Fibroblast of lung (primary cell): Measurements from ENCODE around the gene PLD1. TPM values are rescaled to one million over a fixed set of nuclear protein-coding genes. Genes with fewer than 3 reads are reported as not detected.

Source experiments
- DNase-seq, 2 donors: peaks; one replicate each; pipeline versions ENCODE4 v3.0.0 to v3.0.0-alpha.2; 2010; ENCODE audit warnings: low read depth in 2 of 2
- H2AFZ ChIP-seq: 2 replicates; pipeline ENCODE4 v1.5.1; 2012; ENCODE audit warnings: low read length, control low read depth, inconsistent platforms
- H3K27ac ChIP-seq: 2 replicates; pipeline ENCODE4 v1.5.1; 2011; ENCODE audit warnings: low read length, control low read depth; ENCODE audit not compliant: insufficient read depth
- H3K27me3 ChIP-seq: 2 replicates; pipeline ENCODE4 v1.5.1; 2011; ENCODE audit warnings: mild to moderate bottlenecking, low read length; ENCODE audit not compliant: control insufficient read depth, insufficient read depth
- H3K36me3 ChIP-seq: 2 replicates; pipeline ENCODE4 v1.5.1; 2011; ENCODE audit warnings: low read length; ENCODE audit not compliant: control insufficient read depth, insufficient read depth
- H3K4me1 ChIP-seq: 2 replicates; pipeline ENCODE4 v1.5.1; 2011; ENCODE audit warnings: low read length; ENCODE audit not compliant: control insufficient read depth, insufficient read depth; ENCODE audit errors: extremely low read depth
- H3K4me2 ChIP-seq: 2 replicates; pipeline ENCODE4 v1.5.1; 2011; ENCODE audit warnings: low read length, control low read depth; ENCODE audit not compliant: insufficient read depth; ENCODE audit errors: extremely low read depth
- H3K4me3 ChIP-seq, 4 experiments: fragments of 200-600 bp in 1 of 4; sonication (generic) in 1 of 4; replicated peaks in 1 of 4; 2 replicates each; pipeline ENCODE4 v1.5.1; 2011 to 2016; ENCODE audit warnings: low read length in 4 of 4, low read depth in 3 of 4, mild to moderate bottlenecking in 3 of 4, control low read depth in 2 of 4, inconsistent platforms in 1 of 4, mixed read lengths in 1 of 4; ENCODE audit not compliant: insufficient read depth in 1 of 4; ENCODE audit errors: control extremely low read depth in 1 of 4
- H3K79me2 ChIP-seq: 2 replicates; pipeline ENCODE4 v1.5.1; 2012; ENCODE audit warnings: mild to moderate bottlenecking, low read length, inconsistent platforms; ENCODE audit not compliant: control insufficient read depth, insufficient read depth
- H3K9ac ChIP-seq: 2 replicates; pipeline ENCODE4 v1.5.1; 2011; ENCODE audit warnings: mild to moderate bottlenecking, low read length, control low read depth; ENCODE audit not compliant: insufficient read depth
- H3K9me3 ChIP-seq: 2 replicates; pipeline ENCODE4 v1.5.1; 2012; ENCODE audit warnings: low read depth, low read length; ENCODE audit not compliant: control insufficient read depth, insufficient read depth
- H4K20me1 ChIP-seq: 2 replicates; pipeline ENCODE4 v1.5.1; 2011; ENCODE audit warnings: low read length; ENCODE audit not compliant: control insufficient read depth, insufficient read depth; ENCODE audit errors: extremely low read depth
- EZH2 ChIP-seq: IDR thresholded peaks from 2 replicates; pipeline ENCODE4 v1.5.1; 2012; ENCODE audit warnings: low read length, control low read depth, mild to moderate bottlenecking; ENCODE audit errors: missing control alignments
- polyA plus RNA-seq, 2 donors: library from polyadenylated mRNA; depleted of rRNA in 1 of 2; stranded (reverse) in 1 of 2; unstranded in 1 of 2; fragments of >200 nt; gene quantifications; 2 replicates each; pipeline ENCODE4 v1.2.1, GENCODE V29; 2011 to 2012; ENCODE audit warnings: missing spikeins in 1 of 2
- total RNA-seq: library from RNA; depleted of rRNA; stranded (reverse); fragments of >200 nt; gene quantifications from 2 replicates; pipeline ENCODE4 v1.2.1, GENCODE V29; 2014
- TF ChIP-seq, protein P1 (sequence below), 2 donors: IDR thresholded peaks in 1 of 2; conservative IDR thresholded peaks in 1 of 2; 1 replicate in 1 of 2; 2 replicates in 1 of 2; pipeline ENCODE4 v1.5.1; 2011 to 2012; ENCODE audit warnings: low read length in 2 of 2, control low read depth in 1 of 2, inconsistent platforms in 1 of 2, low read depth in 1 of 2, mild to moderate bottlenecking in 1 of 2

Gene PLD1
- total and polyA plus RNA-seq, 2 donors (not counting 1 experiment from before 2014, with no cell fraction given): 10.8 to 18.8 TPM

DNA sequence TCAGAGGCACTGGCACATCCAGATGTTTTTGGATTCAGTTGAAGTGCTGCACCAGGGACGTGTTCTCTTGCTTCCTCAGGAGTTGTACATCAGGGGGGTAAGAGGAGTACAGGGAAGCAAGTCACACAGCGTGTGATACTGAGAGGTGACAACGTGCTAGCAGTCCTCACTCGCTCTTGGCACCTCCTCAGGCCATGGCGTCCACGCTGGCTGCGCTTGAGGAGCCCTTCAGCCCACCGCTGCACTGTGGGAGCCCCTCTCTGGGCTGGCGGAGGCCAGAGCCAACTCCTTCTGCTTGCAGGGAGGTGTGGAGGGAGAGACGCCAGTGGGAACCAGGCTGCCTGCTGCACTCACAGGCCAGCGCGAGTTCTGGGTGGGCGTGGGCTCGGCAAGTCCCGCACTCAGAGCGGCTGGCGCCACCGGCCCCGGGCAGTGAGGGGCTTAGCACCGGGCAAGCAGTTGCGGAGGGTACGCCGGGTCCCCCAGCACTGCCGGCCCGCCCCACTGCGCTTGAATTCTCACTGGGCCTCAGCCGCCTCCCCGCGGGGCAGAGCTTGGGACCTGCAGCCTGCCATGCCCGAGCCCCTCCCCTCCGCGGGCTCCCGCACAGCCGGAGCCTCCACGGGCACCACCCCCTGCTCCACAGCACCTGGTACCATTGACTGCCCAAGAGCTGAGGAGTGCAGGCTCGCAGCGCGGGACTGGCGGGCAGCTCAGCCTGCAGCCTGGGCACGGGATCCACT is 64.5 kb downstream of the PLD1 start:
- Histone ChIP-seq H2AFZ (no peak overlapping the region), H3K4me3 (no peak overlapping the region), H3K27ac (no peak overlapping the region), H3K36me3 (no peaks in the 10 kb centered on the region), H3K27me3 (no peaks in the 10 kb centered on the region), H3K4me2 (no peak overlapping the region), H4K20me1 (no peaks in the 10 kb centered on the region), H3K4me1 (no peaks in the 10 kb centered on the region), H3K9me3 (no peaks in the 10 kb centered on the region), H3K79me2 (no peaks in the 10 kb centered on the region), H3K9ac (no peak overlapping the region)
- TF ChIP-seq, protein P1, sequence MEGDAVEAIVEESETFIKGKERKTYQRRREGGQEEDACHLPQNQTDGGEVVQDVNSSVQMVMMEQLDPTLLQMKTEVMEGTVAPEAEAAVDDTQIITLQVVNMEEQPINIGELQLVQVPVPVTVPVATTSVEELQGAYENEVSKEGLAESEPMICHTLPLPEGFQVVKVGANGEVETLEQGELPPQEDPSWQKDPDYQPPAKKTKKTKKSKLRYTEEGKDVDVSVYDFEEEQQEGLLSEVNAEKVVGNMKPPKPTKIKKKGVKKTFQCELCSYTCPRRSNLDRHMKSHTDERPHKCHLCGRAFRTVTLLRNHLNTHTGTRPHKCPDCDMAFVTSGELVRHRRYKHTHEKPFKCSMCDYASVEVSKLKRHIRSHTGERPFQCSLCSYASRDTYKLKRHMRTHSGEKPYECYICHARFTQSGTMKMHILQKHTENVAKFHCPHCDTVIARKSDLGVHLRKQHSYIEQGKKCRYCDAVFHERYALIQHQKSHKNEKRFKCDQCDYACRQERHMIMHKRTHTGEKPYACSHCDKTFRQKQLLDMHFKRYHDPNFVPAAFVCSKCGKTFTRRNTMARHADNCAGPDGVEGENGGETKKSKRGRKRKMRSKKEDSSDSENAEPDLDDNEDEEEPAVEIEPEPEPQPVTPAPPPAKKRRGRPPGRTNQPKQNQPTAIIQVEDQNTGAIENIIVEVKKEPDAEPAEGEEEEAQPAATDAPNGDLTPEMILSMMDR (conservative IDR thresholded peaks at IDR 0.05 in 1 of 2, IDR thresholded peaks at IDR 0.05 in 1 of 2; ENCODE audit: low read depth in 1 of 2, low read length in 2 of 2): no peak
- no peak for TF ChIP-seq EZH2
- DNase-seq: no peak

- H3K27ac ChIP-seq: no peak overlapping the region
- no peak overlapping the region for H3K4me2 ChIP-seq
- H3K4me1 ChIP-seq: no peaks in the 10 kb centered on the region
- H3K9me3 ChIP-seq: no peaks in the 10 kb centered on the region
- no peak overlapping the region for H2AFZ ChIP-seq
- H3K36me3 ChIP-seq: no peaks in the 10 kb centered on the region
- H3K27me3 ChIP-seq: no peaks in the 10 kb centered on the region
- TF ChIP-seq, protein P1 (conservative IDR thresholded peaks at IDR 0.05 in 1 of 2, IDR thresholded peaks at IDR 0.05 in 1 of 2; ENCODE audit: low read depth in 1 of 2, low read length in 2 of 2): no peak
- no peak for TF ChIP-seq EZH2
- no peak overlapping the region for H3K4me3 ChIP-seq
- no peaks in the 10 kb centered on the region for H3K79me2 ChIP-seq
- no peak overlapping the region for H3K9ac ChIP-seq
- no peaks in the 10 kb centered on the region for H4K20me1 ChIP-seq
- no peak for DNase-seq
Measured at GRCh38 chr3:171744158-171744741, 66.0 kb downstream of the PLD1 start.

DNA sequence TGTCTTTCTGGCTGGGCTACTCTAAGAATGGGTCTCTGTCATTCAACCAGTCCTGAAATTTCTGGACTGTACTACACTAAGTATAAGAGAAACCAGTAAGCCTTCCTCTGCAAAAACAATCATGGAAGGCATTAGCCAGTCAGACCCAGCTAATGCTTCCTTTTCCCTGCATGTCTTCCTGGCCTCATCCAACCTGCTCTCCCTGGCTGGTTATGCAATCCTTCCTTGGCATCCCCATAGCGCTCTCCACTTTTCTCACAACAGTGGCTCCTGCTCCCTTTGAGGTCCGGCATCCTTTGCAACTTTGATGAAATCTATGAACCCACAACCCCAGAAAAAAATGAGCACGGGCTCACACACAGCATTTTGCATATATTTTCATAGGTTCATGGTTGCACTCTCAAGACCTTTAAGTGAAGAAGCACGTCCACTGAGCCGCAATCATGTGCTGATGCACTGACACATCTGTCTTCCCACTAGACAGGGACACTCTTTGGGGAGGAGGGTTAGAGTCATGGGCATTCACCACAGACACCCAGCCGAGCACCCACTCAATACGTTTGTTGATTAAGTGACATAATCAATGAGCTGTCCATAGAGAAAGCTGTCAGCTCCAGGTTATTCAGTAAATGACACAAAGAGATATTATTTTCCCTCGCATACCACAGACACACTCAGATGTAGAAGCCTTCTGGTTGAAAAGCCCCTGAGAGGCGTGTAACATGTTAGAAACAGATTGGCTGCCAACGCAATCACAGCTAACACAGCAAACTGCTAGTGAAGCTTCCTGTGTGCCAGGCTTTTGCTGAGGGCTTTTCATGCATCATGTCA is 66.7 kb downstream of the PLD1 start:
- TF ChIP-seq EZH2: no peak
- no peak for DNase-seq
- Histone ChIP-seq H3K4me3 (no peak overlapping the region), H3K36me3 (no peaks in the 10 kb centered on the region), H3K27ac (no peak overlapping the region), H3K9ac (no peak overlapping the region), H3K4me2 (no peak overlapping the region), H3K9me3 (no peaks in the 10 kb centered on the region), H3K4me1 (no peaks in the 10 kb centered on the region), H3K79me2 (no peaks in the 10 kb centered on the region), H4K20me1 (no peaks in the 10 kb centered on the region), H3K27me3 (no peaks in the 10 kb centered on the region), H2AFZ (no peak overlapping the region)
